Measurements from ENCODE around the gene OSBPL10. TPM values are rescaled to one million over a fixed set of nuclear protein-coding genes. Genes with fewer than 3 reads are reported as not detected.

Gene OSBPL10
- total RNA-seq, 1 experiment from 2014 or later: 74.7 TPM

- Mint-ChIP-seq H3K27ac (ENCODE audit: unreplicated experiment) (no peak overlapping the region), H3K27me3 (ENCODE audit: unreplicated experiment) (no peaks in the 10 kb centered on the region), H3K36me3 (ENCODE audit: insufficient read depth, unreplicated experiment) (no peaks in the 10 kb centered on the region), H3K9me3 (ENCODE audit: low read depth, unreplicated experiment) (no peaks in the 10 kb centered on the region), H3K4me1 (ENCODE audit: low read depth, unreplicated experiment) (no peaks in the 10 kb centered on the region), H3K4me3 (ENCODE audit: low read depth, unreplicated experiment) (no peak overlapping the region)
- TF ChIP-seq CTCF (IDR thresholded peaks at IDR 0.05; ENCODE audit: unreplicated experiment): no peak
- CTCF ChIA-PET: no interaction called here
- BruUV-seq (replicated peaks): no TSS peak
- intact Hi-C loops (cut with micrococcal nuclease; ENCODE audit: unreplicated experiment): no loop called here
- DNase-seq: no peak
These were observed 205.7 kb downstream of the OSBPL10 start for GRCh38 chr3:31775383-31775782.

GRCh38 chr3:31772758-31773473 is 208.1 kb downstream of the OSBPL10 start:
- Mint-ChIP-seq H3K9me3 (ENCODE audit: low read depth, unreplicated experiment) (no peaks in the 10 kb centered on the region), H3K27ac (ENCODE audit: unreplicated experiment) (no peak overlapping the region), H3K4me3 (ENCODE audit: low read depth, unreplicated experiment) (no peak overlapping the region), H3K36me3 (ENCODE audit: insufficient read depth, unreplicated experiment) (peaks cover 5% of the 10 kb centered on the region), H3K4me1 (ENCODE audit: low read depth, unreplicated experiment) (peaks cover 8% of the 10 kb centered on the region), H3K27me3 (ENCODE audit: unreplicated experiment) (no peaks in the 10 kb centered on the region)
- BruUV-seq (replicated peaks): no TSS peak
- TF ChIP-seq CTCF (IDR thresholded peaks at IDR 0.05; ENCODE audit: unreplicated experiment): no peak
- intact Hi-C loops (cut with micrococcal nuclease; ENCODE audit: unreplicated experiment): no loop called here
- CTCF ChIA-PET: no interaction called here
- DNase-seq: no peak

- DNase-seq: no peak
- no peak for TF ChIP-seq CTCF (IDR thresholded peaks at IDR 0.05; ENCODE audit: unreplicated experiment)
- no peak overlapping the region for H3K27ac Mint-ChIP-seq (ENCODE audit: unreplicated experiment)
- no peaks in the 10 kb centered on the region for H3K9me3 Mint-ChIP-seq (ENCODE audit: low read depth, unreplicated experiment)
- H3K27me3 Mint-ChIP-seq (ENCODE audit: unreplicated experiment): no peaks in the 10 kb centered on the region
- H3K4me3 Mint-ChIP-seq (ENCODE audit: low read depth, unreplicated experiment): no peak overlapping the region
- H3K4me1 Mint-ChIP-seq (ENCODE audit: low read depth, unreplicated experiment): peaks cover 8% of the 10 kb centered on the region
- peaks cover 9% of the 10 kb centered on the region for H3K36me3 Mint-ChIP-seq (ENCODE audit: insufficient read depth, unreplicated experiment)
- no TSS peak for BruUV-seq (replicated peaks)
- intact Hi-C loops (cut with micrococcal nuclease; ENCODE audit: unreplicated experiment): no loop called here
- CTCF ChIA-PET: no interaction called here
These were observed 208.8 kb downstream of the OSBPL10 start for GRCh38 chr3:31772272-31772671.

- TF ChIP-seq CTCF (IDR thresholded peaks at IDR 0.05; ENCODE audit: unreplicated experiment): no peak
- H3K4me3 Mint-ChIP-seq (ENCODE audit: low read depth, unreplicated experiment): no peak overlapping the region
- DNase-seq: no peak
- intact Hi-C loops (cut with micrococcal nuclease; ENCODE audit: unreplicated experiment): no loop called here
- peaks cover 8% of the 10 kb centered on the region for H3K4me1 Mint-ChIP-seq (ENCODE audit: low read depth, unreplicated experiment)
- H3K27ac Mint-ChIP-seq (ENCODE audit: unreplicated experiment): no peak overlapping the region
- CTCF ChIA-PET: no interaction called here
- H3K27me3 Mint-ChIP-seq (ENCODE audit: unreplicated experiment): no peaks in the 10 kb centered on the region
- no TSS peak for BruUV-seq (replicated peaks)
- H3K9me3 Mint-ChIP-seq (ENCODE audit: low read depth, unreplicated experiment): no peaks in the 10 kb centered on the region
- H3K36me3 Mint-ChIP-seq (ENCODE audit: insufficient read depth, unreplicated experiment): peaks cover 11% of the 10 kb centered on the region
These were observed 210.2 kb downstream of the OSBPL10 start for GRCh38 chr3:31770822-31771326.
